OCI-LY1 (cell line): Measurements from ENCODE around the gene DNAH8.

Experiments
- H2AFZ ChIP-seq: fragments of 200-600 bp; sonication (generic), shearing (Covaris generic); 2 replicates; pipeline ENCODE4 v1.6.0; 2014; ENCODE audit warnings: antibody characterized with exemption, mild to moderate bottlenecking, low read length
- H3F3A ChIP-seq: fragments of 200-600 bp; sonication (generic), shearing (Covaris generic); 2 replicates; pipeline ENCODE4 v1.6.0; 2014; ENCODE audit warnings: mild to moderate bottlenecking, antibody characterized with exemption, low read length, moderate library complexity; ENCODE audit not compliant: insufficient read depth
- H3K27ac ChIP-seq: fragments of 200-600 bp; sonication (generic); 2 replicates; pipeline ENCODE4 v1.5.1; 2014; ENCODE audit warnings: low read length, mixed run types, mild to moderate bottlenecking, low read depth; ENCODE audit not compliant: poor library complexity, severe bottlenecking
- H3K27me3 ChIP-seq: fragments of 200-600 bp; sonication (generic); 2 replicates; pipeline ENCODE4 v1.6.0; 2014; ENCODE audit warnings: antibody characterized with exemption, mild to moderate bottlenecking, low read length, moderate library complexity; ENCODE audit not compliant: insufficient read depth
- H3K36me3 ChIP-seq: fragments of 200-600 bp; sonication (generic); 2 replicates; pipeline ENCODE4 v1.6.1; 2014; ENCODE audit warnings: mild to moderate bottlenecking, antibody characterized with exemption, low read length, moderate library complexity, mixed read lengths; ENCODE audit not compliant: insufficient read depth
- H3K4me1 ChIP-seq: fragments of 200-600 bp; sonication (generic); 2 replicates; pipeline ENCODE4 v1.5.1; 2014; ENCODE audit warnings: mild to moderate bottlenecking, low read length, moderate library complexity; ENCODE audit not compliant: insufficient read depth, severe bottlenecking
- H3K4me2 ChIP-seq: fragments of 200-600 bp; sonication (generic), shearing (Covaris generic); 2 replicates; pipeline ENCODE4 v1.6.1; 2014; ENCODE audit warnings: low read length
- H3K4me3 ChIP-seq: fragments of 200-600 bp; sonication (generic); 2 replicates; pipeline ENCODE4 v1.5.1; 2014; ENCODE audit warnings: low read length, low read depth, mild to moderate bottlenecking, mixed read lengths; ENCODE audit not compliant: poor library complexity, severe bottlenecking
- H3K79me2 ChIP-seq: fragments of 200-600 bp; shearing (Covaris generic); 2 replicates; pipeline ENCODE4 v1.6.1; 2016; ENCODE audit warnings: mixed run types, low read length, mixed read lengths; ENCODE audit not compliant: insufficient read depth
- H3K9ac ChIP-seq: fragments of 200-600 bp; sonication (generic), shearing (Covaris generic); 2 replicates; pipeline ENCODE4 v1.6.1; 2014; ENCODE audit warnings: mild to moderate bottlenecking, low read length, mixed read lengths
- H3K9me2 ChIP-seq: fragments of 200-600 bp; sonication (generic), shearing (Covaris generic); 2 replicates; pipeline ENCODE4 v1.6.1; 2014; ENCODE audit warnings: low read depth, mild to moderate bottlenecking, low read length, mixed read lengths
- H3K9me3 ChIP-seq: fragments of 200-600 bp; shearing (Covaris generic); 2 replicates; pipeline ENCODE4 v1.6.1; 2014; ENCODE audit warnings: low read length, mixed read lengths
- H4K20me1 ChIP-seq: fragments of 200-600 bp; sonication (generic), shearing (Covaris generic); 2 replicates; pipeline ENCODE4 v1.6.0; 2016; ENCODE audit warnings: mild to moderate bottlenecking, low read length; ENCODE audit not compliant: insufficient read depth
- CTCF ChIP-seq: fragments of 200-600 bp; sonication (generic), shearing (Covaris generic); IDR thresholded peaks from 2 replicates; pipeline ENCODE4 v1.5.1; 2017; ENCODE audit warnings: mild to moderate bottlenecking, antibody characterized with exemption, low read length, moderate library complexity, mixed read lengths
- EZH2 ChIP-seq: fragments of 200-600 bp; sonication (generic), shearing (Covaris generic); IDR thresholded peaks from 2 replicates; pipeline ENCODE4 v1.8.0; 2017; ENCODE audit warnings: borderline replicate concordance, mixed run types, mild to moderate bottlenecking, antibody characterized with exemption, low read length, moderate library complexity, mixed read lengths

The DNAH8 gene

DNA sequence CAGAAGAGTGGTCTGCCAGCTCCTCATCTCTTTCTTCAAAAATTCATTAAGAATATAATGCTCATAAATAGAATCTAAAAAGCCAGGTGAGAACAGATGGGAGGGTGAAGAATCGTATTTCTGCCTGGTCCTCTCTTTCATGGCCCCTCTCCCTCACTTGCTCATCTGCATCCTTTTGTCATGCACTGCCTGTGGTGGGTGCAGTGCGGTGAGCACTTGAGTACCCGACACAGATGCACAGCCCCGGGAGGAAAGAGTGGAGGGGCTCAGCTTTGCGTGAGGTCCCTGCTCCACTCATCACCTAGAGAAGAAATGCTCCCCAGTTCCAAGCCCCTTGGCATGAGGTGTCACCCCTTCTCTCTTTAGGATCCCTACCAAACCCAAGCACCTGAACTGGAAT, 275.4 kb downstream of the DNAH8 start:
- Histone ChIP-seq H4K20me1 (no peaks in the 10 kb centered on the region), H2AFZ (no peak overlapping the region), H3K27ac (no peak overlapping the region), H3K4me1 (no peaks in the 10 kb centered on the region), H3K9ac (no peak overlapping the region), H3K79me2 (no peaks in the 10 kb centered on the region), H3K9me2 (no peaks in the 10 kb centered on the region), H3K36me3 (no peaks in the 10 kb centered on the region), H3F3A (no peaks in the 10 kb centered on the region), H3K4me3 (no peak overlapping the region), H3K4me2 (no peak overlapping the region), H3K27me3 (no peaks in the 10 kb centered on the region), H3K9me3 (no peaks in the 10 kb centered on the region)
- TF ChIP-seq EZH2: no peak
- no peak for TF ChIP-seq CTCF

DNA sequence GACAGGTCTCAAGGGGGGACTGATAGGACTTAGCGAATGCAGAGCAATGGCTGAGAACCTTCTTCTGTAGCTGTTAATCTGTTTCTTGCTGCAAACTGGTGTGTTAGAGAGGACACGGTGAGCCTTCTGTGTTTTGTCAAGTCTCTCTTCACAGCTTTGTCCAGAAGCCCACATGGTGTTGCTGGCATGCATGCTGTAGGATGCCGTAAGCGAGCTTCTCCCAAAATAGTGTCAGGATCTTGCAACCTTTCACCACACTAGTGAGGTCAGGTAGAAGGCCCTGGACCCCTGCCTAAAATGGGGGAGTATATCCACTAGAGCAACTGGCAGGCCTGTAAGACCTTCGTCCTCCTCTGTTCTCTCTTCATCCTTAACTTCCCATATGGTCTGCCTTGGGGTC, 281.6 kb downstream of the DNAH8 start:
- Histone ChIP-seq H3K36me3 (no peaks in the 10 kb centered on the region), H2AFZ (no peak overlapping the region), H3K9ac (no peak overlapping the region), H3K27me3 (no peaks in the 10 kb centered on the region; the same call in 1 of the 2 replicates), H3K4me3 (no peak overlapping the region), H3K9me3 (no peaks in the 10 kb centered on the region), H3K4me1 (no peaks in the 10 kb centered on the region), H3K9me2 (no peaks in the 10 kb centered on the region), H4K20me1 (no peaks in the 10 kb centered on the region), H3F3A (no peaks in the 10 kb centered on the region), H3K79me2 (no peaks in the 10 kb centered on the region), H3K4me2 (no peak overlapping the region), H3K27ac (no peak overlapping the region)
- TF ChIP-seq EZH2: no peak
- TF ChIP-seq CTCF: no peak

- H4K20me1 ChIP-seq: no peaks in the 10 kb centered on the region
Observed at GRCh38 chr6:38997128-38997761, 282.1 kb downstream of the DNAH8 start.

More at GRCh38 chr6:38997128-38997761, 282.1 kb downstream of the DNAH8 start:
- H3K9ac ChIP-seq: no peak overlapping the region
- no peaks in the 10 kb centered on the region for H3K79me2 ChIP-seq
- peak; percentile 69 for TF ChIP-seq CTCF
- TF ChIP-seq EZH2: no peak
- H3K4me2 ChIP-seq: no peak overlapping the region
- H3K9me3 ChIP-seq: no peaks in the 10 kb centered on the region
- H2AFZ ChIP-seq: no peak overlapping the region
- no peaks in the 10 kb centered on the region for H3K9me2 ChIP-seq
- H3K4me3 ChIP-seq: no peak overlapping the region
- H3K27me3 ChIP-seq: no peaks in the 10 kb centered on the region; the same call in 1 of the 2 replicates
- no peak overlapping the region for H3K27ac ChIP-seq
- no peaks in the 10 kb centered on the region for H3K4me1 ChIP-seq
- no peaks in the 10 kb centered on the region for H3F3A ChIP-seq
- H3K36me3 ChIP-seq: no peaks in the 10 kb centered on the region
